ENCODE results near the gene GMPPA.

DNA sequence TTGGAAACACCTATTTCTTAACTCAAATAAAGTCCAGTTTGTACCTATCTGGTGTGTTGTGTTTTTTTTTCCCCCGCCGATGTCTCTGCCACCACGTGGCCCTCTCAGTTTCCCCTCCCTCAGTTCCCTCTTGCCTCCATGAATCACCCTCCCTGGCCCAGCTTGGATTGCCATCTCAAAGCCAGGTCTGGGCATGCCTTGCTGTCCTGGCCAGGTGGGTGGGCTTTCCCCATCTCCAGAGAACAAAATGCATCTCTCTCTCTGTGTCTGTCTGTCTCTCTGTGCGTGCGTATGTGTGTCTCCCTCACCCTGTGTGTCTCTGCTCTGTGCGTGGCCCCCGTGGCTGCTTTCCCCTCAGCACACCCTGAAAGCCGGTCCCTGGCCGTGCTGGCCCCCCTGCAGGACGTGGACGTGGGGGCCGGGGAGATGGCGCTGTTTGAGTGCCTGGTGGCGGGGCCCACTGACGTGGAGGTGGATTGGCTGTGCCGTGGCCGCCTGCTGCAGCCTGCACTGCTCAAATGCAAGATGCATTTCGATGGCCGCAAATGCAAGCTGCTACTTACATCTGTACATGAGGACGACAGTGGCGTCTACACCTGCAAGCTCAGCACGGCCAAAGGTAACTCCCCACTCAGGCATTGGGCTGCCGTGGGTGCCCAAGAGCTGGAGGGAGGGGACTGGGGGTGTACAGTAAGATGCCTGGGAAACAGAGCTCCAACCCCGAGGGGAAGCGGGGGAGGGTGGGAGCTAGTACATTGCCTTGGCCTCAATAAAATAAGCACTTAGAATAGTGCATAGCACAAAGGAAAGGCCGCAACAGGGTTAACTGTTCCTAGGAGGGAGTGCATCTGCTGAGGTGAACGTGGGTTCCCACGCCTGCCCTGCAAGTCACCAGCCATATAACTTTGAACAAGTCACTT lies 31.6 kb upstream of the GMPPA start:
- TF ChIP-seq CTCF (conservative IDR thresholded peaks at IDR 0.05) (no peak), ZFX (IDR thresholded peaks at IDR 0.05) (no peak)
